H9 (cell line): Measurements from ENCODE around the gene TMEM44. TPM values are rescaled to one million over a fixed set of nuclear protein-coding genes. Genes with fewer than 3 reads are reported as not detected.

Experiments
- DNase-seq: peaks from one replicate; pipeline ENCODE4 v3.0.0-alpha.2; 2017
- H2AFZ ChIP-seq: one replicate; pipeline ENCODE4 v1.6.1; 2013; ENCODE audit warnings: mild to moderate bottlenecking, low read length, control low read depth, moderate library complexity
- H2AK5ac ChIP-seq: 2 replicates; pipeline ENCODE4 v1.6.1; 2013; ENCODE audit warnings: low read length, control low read depth, mixed read lengths; ENCODE audit not compliant: insufficient read length
- H2BK120ac ChIP-seq: one replicate; pipeline ENCODE4 v1.6.1; 2013; ENCODE audit warnings: low read depth, mild to moderate bottlenecking, low read length, control low read depth, inconsistent platforms; ENCODE audit not compliant: poor library complexity, severe bottlenecking
- H2BK12ac ChIP-seq: 2 replicates; pipeline ENCODE4 v1.6.1; 2013; ENCODE audit warnings: low read length, control low read depth, mixed read lengths, low read depth; ENCODE audit not compliant: insufficient read length
- H2BK15ac ChIP-seq: 2 replicates; pipeline ENCODE4 v1.6.1; 2013; ENCODE audit warnings: low read depth, low read length, control low read depth
- H2BK20ac ChIP-seq: one replicate; pipeline ENCODE4 v1.6.1; 2013; ENCODE audit warnings: low read depth, mild to moderate bottlenecking, low read length, control low read depth, inconsistent platforms; ENCODE audit not compliant: poor library complexity, severe bottlenecking
- H2BK5ac ChIP-seq: 2 replicates; pipeline ENCODE4 v1.6.1; 2013; ENCODE audit warnings: low read length, control low read depth, mixed read lengths; ENCODE audit not compliant: insufficient read length
- H3K14ac ChIP-seq: 2 replicates; pipeline ENCODE4 v1.6.1; 2013; ENCODE audit warnings: low read length, control low read depth; ENCODE audit not compliant: insufficient read depth
- H3K18ac ChIP-seq: 2 replicates; pipeline ENCODE4 v1.6.1; 2013; ENCODE audit warnings: low read depth, mild to moderate bottlenecking, mixed read lengths, low read length, control low read depth; ENCODE audit not compliant: insufficient read length
- H3K23ac ChIP-seq: 2 replicates; pipeline ENCODE4 v1.6.1; 2013; ENCODE audit warnings: low read length, control low read depth, mixed read lengths, low read depth; ENCODE audit not compliant: insufficient read length
- H3K23me2 ChIP-seq: 2 replicates; pipeline ENCODE4 v1.6.1; 2013; ENCODE audit warnings: low read depth, mild to moderate bottlenecking, mixed read lengths, low read length, control low read depth; ENCODE audit not compliant: insufficient read length, poor library complexity, severe bottlenecking
- H3K27ac ChIP-seq: 2 replicates; pipeline ENCODE4 v1.5.1; 2013; ENCODE audit warnings: low read length, control low read depth, mixed read lengths, low read depth; ENCODE audit not compliant: insufficient read length
- H3K27me3 ChIP-seq: 2 replicates; pipeline ENCODE4 v1.6.1; 2013; ENCODE audit warnings: low read length, control low read depth, inconsistent platforms; ENCODE audit not compliant: insufficient read depth
- H3K4ac ChIP-seq: 2 replicates; pipeline ENCODE4 v1.6.1; 2013; ENCODE audit warnings: low read depth, mild to moderate bottlenecking, control low read depth, inconsistent platforms, low read length, moderate library complexity
- H3K4me1 ChIP-seq: 2 replicates; pipeline ENCODE4 v1.6.1; 2013; ENCODE audit warnings: low read length, control low read depth, inconsistent platforms; ENCODE audit not compliant: insufficient read depth
- H3K4me2 ChIP-seq: 2 replicates; pipeline ENCODE4 v1.6.1; 2013; ENCODE audit warnings: low read length, control low read depth, mixed read lengths; ENCODE audit not compliant: insufficient read length, insufficient read depth
- H3K56ac ChIP-seq: 2 replicates; pipeline ENCODE4 v1.6.1; 2013; ENCODE audit warnings: low read depth, mild to moderate bottlenecking, mixed read lengths, low read length, control low read depth; ENCODE audit not compliant: insufficient read length
- H3K79me1 ChIP-seq: 2 replicates; pipeline ENCODE4 v1.6.1; 2013; ENCODE audit warnings: low read depth, mild to moderate bottlenecking, moderate library complexity, low read length, control low read depth, inconsistent platforms; ENCODE audit not compliant: insufficient read depth, poor library complexity, severe bottlenecking
- H3K79me2 ChIP-seq: 2 replicates; pipeline ENCODE4 v1.6.1; 2013; ENCODE audit warnings: low read length, control low read depth, inconsistent platforms; ENCODE audit not compliant: insufficient read depth
- H3K9ac ChIP-seq: 2 replicates; pipeline ENCODE4 v1.6.1; 2013; ENCODE audit warnings: low read length, control low read depth, mixed read lengths; ENCODE audit not compliant: insufficient read length; ENCODE audit errors: extremely low read depth
- H3K9me3 ChIP-seq: one replicate; pipeline ENCODE4 v1.6.1; 2013; ENCODE audit warnings: low read depth, low read length, inconsistent platforms; ENCODE audit not compliant: control insufficient read depth
- H3T11ph ChIP-seq: one replicate; pipeline ENCODE4 v1.6.1; 2013; ENCODE audit warnings: mild to moderate bottlenecking, low read length, control low read depth, inconsistent platforms
- H4K20me1 ChIP-seq: one replicate; pipeline ENCODE4 v1.6.1; 2013; ENCODE audit not compliant: control insufficient read depth, insufficient read length, insufficient read depth
- H4K5ac ChIP-seq: 2 replicates; pipeline ENCODE4 v1.6.1; 2013; ENCODE audit warnings: low read depth, mild to moderate bottlenecking, mixed read lengths, low read length, control low read depth; ENCODE audit not compliant: insufficient read length
- H4K8ac ChIP-seq: replicated peaks from 2 replicates; pipeline ENCODE4 v1.6.1; 2013; ENCODE audit warnings: low read length, control low read depth, mixed read lengths, low read depth; ENCODE audit not compliant: insufficient read length
- H4K91ac ChIP-seq: 2 replicates; pipeline ENCODE4 v1.6.1; 2013; ENCODE audit warnings: low read depth, mild to moderate bottlenecking, moderate library complexity, mixed read lengths, low read length, control low read depth; ENCODE audit not compliant: insufficient read length
- H3K27ac Mint-ChIP-seq, 3 experiments: 2 replicates in 2 of 3; 3 replicates in 1 of 3; pipeline ENCODE4 v1.8.0; 2020 to 2021; ENCODE audit warnings: mixed read lengths in 3 of 3, mild to moderate bottlenecking in 1 of 3, moderate library complexity in 1 of 3
- H3K27me3 Mint-ChIP-seq: 2 replicates; pipeline ENCODE4 v1.8.0; 2021; ENCODE audit warnings: low read depth, mild to moderate bottlenecking, moderate library complexity, mixed read lengths
- H3K36me3 Mint-ChIP-seq, 3 experiments: 2 replicates in 2 of 3; 3 replicates in 1 of 3; pipeline ENCODE4 v1.8.0; 2020 to 2021; ENCODE audit warnings: low read depth in 3 of 3, mixed read lengths in 3 of 3; ENCODE audit not compliant: insufficient read depth in 1 of 3
- H3K4me1 Mint-ChIP-seq, 2 experiments: 2 replicates each; pipeline ENCODE4 v1.8.0; 2020; ENCODE audit warnings: mixed read lengths in 2 of 2
- H3K4me3 Mint-ChIP-seq, 2 experiments: 2 replicates in 1 of 2; 3 replicates in 1 of 2; pipeline ENCODE4 v1.8.0; 2020 to 2021; ENCODE audit warnings: mild to moderate bottlenecking in 2 of 2, mixed read lengths in 2 of 2, moderate library complexity in 1 of 2
- H3K9me3 Mint-ChIP-seq, 2 experiments: 2 replicates in 1 of 2; 3 replicates in 1 of 2; pipeline ENCODE4 v1.8.0; 2020; ENCODE audit warnings: mild to moderate bottlenecking in 2 of 2, mixed read lengths in 2 of 2, moderate library complexity in 1 of 2
- WGBS: extraction: QIAGEN DNeasy Blood & Tissue Kit; methylation state at CpG from one replicate; pipeline ENCODE4 v1.1.7; 2013; ENCODE audit warnings: missing lambda C conversion rate, low lambda C conversion rate, mixed read lengths; ENCODE audit not compliant: insufficient read length; ENCODE audit errors: extremely low coverage; 5-methylcytosine and 5-hydroxymethylcytosine counted together
- total RNA-seq: library from RNA; stranded (reverse); gene quantifications from 2 replicates; pipeline ENCODE4 v1.2.1, GENCODE V29; 2021
- TF ChIP-seq, protein P1 (sequence below): fragments of 200-600 bp; sonication (generic); conservative IDR thresholded peaks from 3 replicates; pipeline ENCODE4 v1.8.0; 2021; ENCODE audit warnings: antibody characterized with exemption, mild to moderate bottlenecking

TMEM44 gene
- total RNA-seq, 1 experiment from 2014 or later: 19.8 TPM

DNA sequence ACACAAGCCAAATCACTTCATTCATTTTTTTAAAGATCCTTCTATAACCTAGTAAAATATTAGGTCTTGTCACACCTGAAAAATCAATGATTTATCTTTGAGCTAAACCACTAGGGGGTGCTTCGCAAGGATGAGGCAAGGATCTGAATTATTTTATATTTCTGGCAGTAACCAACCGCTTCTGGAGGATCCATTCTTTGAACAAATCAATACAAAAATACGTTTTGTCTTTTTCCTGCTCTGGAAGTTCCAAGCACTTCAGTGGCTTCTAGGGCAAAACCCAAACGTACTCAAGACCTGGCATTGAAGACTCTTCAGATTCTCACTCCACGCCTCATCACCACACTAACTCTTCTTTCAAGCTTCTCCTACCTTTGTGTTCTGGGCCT is 38.3 kb upstream of the TMEM44 start:
- Mint-ChIP-seq H3K36me3 (peaks cover 3 to 24% (median 21%) of the 10 kb centered on the region in 3 experiments; a peak in 6 of 7 replicates), H3K9me3 (no peaks in the 10 kb centered on the region), H3K4me1 (peaks cover 9 to 13% of the 10 kb centered on the region in 2 experiments), H3K27ac (peak overlapping the region; percentile 98 to 99 (median 98); a peak in 6 of 7 replicates), H3K4me3 (peak overlapping the region; percentile 98 to 99), H3K27me3 (peaks cover 32% of the 10 kb centered on the region)
- no peak overlapping the region for H2BK15ac ChIP-seq
- peak overlapping the region; percentile 39; the same call in 1 of the 2 replicates for H3K14ac ChIP-seq
- no peak overlapping the region for H3K23ac ChIP-seq
- no peak overlapping the region for H2BK120ac ChIP-seq
- no peak overlapping the region for H3K18ac ChIP-seq
- H3K9me3 ChIP-seq: no peaks in the 10 kb centered on the region
- TF ChIP-seq, protein P1, sequence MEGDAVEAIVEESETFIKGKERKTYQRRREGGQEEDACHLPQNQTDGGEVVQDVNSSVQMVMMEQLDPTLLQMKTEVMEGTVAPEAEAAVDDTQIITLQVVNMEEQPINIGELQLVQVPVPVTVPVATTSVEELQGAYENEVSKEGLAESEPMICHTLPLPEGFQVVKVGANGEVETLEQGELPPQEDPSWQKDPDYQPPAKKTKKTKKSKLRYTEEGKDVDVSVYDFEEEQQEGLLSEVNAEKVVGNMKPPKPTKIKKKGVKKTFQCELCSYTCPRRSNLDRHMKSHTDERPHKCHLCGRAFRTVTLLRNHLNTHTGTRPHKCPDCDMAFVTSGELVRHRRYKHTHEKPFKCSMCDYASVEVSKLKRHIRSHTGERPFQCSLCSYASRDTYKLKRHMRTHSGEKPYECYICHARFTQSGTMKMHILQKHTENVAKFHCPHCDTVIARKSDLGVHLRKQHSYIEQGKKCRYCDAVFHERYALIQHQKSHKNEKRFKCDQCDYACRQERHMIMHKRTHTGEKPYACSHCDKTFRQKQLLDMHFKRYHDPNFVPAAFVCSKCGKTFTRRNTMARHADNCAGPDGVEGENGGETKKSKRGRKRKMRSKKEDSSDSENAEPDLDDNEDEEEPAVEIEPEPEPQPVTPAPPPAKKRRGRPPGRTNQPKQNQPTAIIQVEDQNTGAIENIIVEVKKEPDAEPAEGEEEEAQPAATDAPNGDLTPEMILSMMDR: peak; percentile 77
- H3K56ac ChIP-seq: no peak overlapping the region
- H3K27ac ChIP-seq: no peak overlapping the region
- H2AK5ac ChIP-seq: no peak overlapping the region
- WGBS: no CpG with 5 or more reads among the region's 5 CpGs
- 0 out of 2 replicates have a peak, but pooled peaks cover 2% of the 10 kb centered on the region for H3K4me1 ChIP-seq
- H3K79me1 ChIP-seq: peaks cover 4% of the 10 kb centered on the region
- no peak overlapping the region for H2BK5ac ChIP-seq
- peaks cover 7% of the 10 kb centered on the region for H3K23me2 ChIP-seq
- no peak for DNase-seq
- H4K20me1 ChIP-seq: no peaks in the 10 kb centered on the region
- no peak overlapping the region for H2BK12ac ChIP-seq
- H3K4me2 ChIP-seq: peak overlapping the region; percentile 99
- H4K8ac ChIP-seq: peak overlapping the region; percentile 25
- no peak overlapping the region for H4K5ac ChIP-seq
- H3K4ac ChIP-seq: no peak overlapping the region
- peaks cover 12% of the 10 kb centered on the region; the same call in 1 of the 2 replicates for H3K79me2 ChIP-seq
- no peak overlapping the region for H2BK20ac ChIP-seq
- no peak overlapping the region for H3T11ph ChIP-seq
- H4K91ac ChIP-seq: no peak overlapping the region
- H3K27me3 ChIP-seq: no peaks in the 10 kb centered on the region
- H3K9ac ChIP-seq: peak overlapping the region; percentile 94
- peak overlapping the region; percentile 46 for H2AFZ ChIP-seq
